HG02973 (cell line): Measurements from ENCODE around the gene TMEM208.

Experiments
- ATAC-seq: cut with Tn5 transposase; IDR thresholded peaks from one replicate; pipeline ENCODE4 v1.9.1; 2021; ENCODE audit warnings: moderate library complexity; ENCODE audit not compliant: unreplicated experiment

The TMEM208 gene

GRCh38 chr16:67226804-67227566 is at the start of gene TMEM208:
TMEM208 (plus strand) TSS chr16:67227130; CDS start chr16:67227219, 89 bp downstream.
- peak; percentile 79 for ATAC-seq

- no peak for ATAC-seq
These were observed 48.9 kb upstream of the TMEM208 start for GRCh38 chr16:67177743-67178699.

GRCh38 chr16:67179421-67180080 is 47.4 kb upstream of the TMEM208 start:
- no peak for ATAC-seq

- ATAC-seq: no peak
These were observed 46.8 kb upstream of the TMEM208 start for GRCh38 chr16:67180166-67180565.

GRCh38 chr16:67181346-67181745 is 45.6 kb upstream of the TMEM208 start:
- no peak for ATAC-seq

- no peak for ATAC-seq
These were observed 44.6 kb upstream of the TMEM208 start for GRCh38 chr16:67182288-67182687.

GRCh38 chr16:67183284-67183626 is 43.7 kb upstream of the TMEM208 start:
- ATAC-seq: no peak

- ATAC-seq: peak; percentile 83
These were observed 43.1 kb upstream of the TMEM208 start, which contains the start of gene MATCAP1 for GRCh38 chr16:67183627-67184452. MATCAP1 (minus strand) TSS chr16:67183963; CDS start chr16:67180610, 3,353 bp downstream.

GRCh38 chr16:67184453-67184994 is 42.4 kb upstream of the TMEM208 start:
- ATAC-seq: peak; percentile 10

- ATAC-seq: no peak
These were observed 41.8 kb upstream of the TMEM208 start for GRCh38 chr16:67184995-67185650.

- ATAC-seq: no peak
These were observed 41.2 kb upstream of the TMEM208 start for GRCh38 chr16:67185651-67186134.

- no peak for ATAC-seq
These were observed 40.4 kb upstream of the TMEM208 start for GRCh38 chr16:67186550-67186950.

GRCh38 chr16:67187175-67187890 is 39.6 kb upstream of the TMEM208 start:
- no peak for ATAC-seq

GRCh38 chr16:67188323-67188722 is 38.6 kb upstream of the TMEM208 start:
- ATAC-seq: no peak

GRCh38 chr16:67188798-67189197 is 38.1 kb upstream of the TMEM208 start:
- no peak for ATAC-seq

- ATAC-seq: no peak
These were observed 36.9 kb upstream of the TMEM208 start, which contains the start of gene EXOC3L1 for GRCh38 chr16:67190041-67190440. EXOC3L1 (minus strand) TSS chr16:67190136; CDS start chr16:67189676, 460 bp downstream.

- no peak for ATAC-seq
These were observed 36.2 kb upstream of the TMEM208 start for GRCh38 chr16:67190448-67191399.
